ENCODE results near the gene CCNB1.
"Not testable (repeated sequence)": the region's sequence is repeated elsewhere in the genome, so short reads cannot be mapped to it uniquely, and the experiment has no call there.

The CCNB1 gene

GRCh38 chr5:69166686-69167492 lies at the start of gene CCNB1:
CCNB1 (plus strand) TSS chr5:69167150; CDS start chr5:69167263, 113 bp downstream.
- peak; percentile 97 for DNase-seq

GRCh38 chr5:69129413-69129812 lies 37.5 kb upstream of the CCNB1 start:
- no peak for DNase-seq

- DNase-seq: no peak
Observed at GRCh38 chr5:69130241-69130640, 36.7 kb upstream of the CCNB1 start.

GRCh38 chr5:69131304-69131703 lies 35.6 kb upstream of the CCNB1 start:
- DNase-seq: no peak

GRCh38 chr5:69134126-69134525 lies 32.8 kb upstream of the CCNB1 start:
- DNase-seq: no peak

GRCh38 chr5:69136293-69136692 lies 30.7 kb upstream of the CCNB1 start:
- no peak for DNase-seq

GRCh38 chr5:69137208-69137607 lies 29.7 kb upstream of the CCNB1 start:
- not testable (repeated sequence) for DNase-seq

- DNase-seq: no peak
Observed at GRCh38 chr5:69137807-69138206, 29.1 kb upstream of the CCNB1 start.

- no peak for DNase-seq
Observed at GRCh38 chr5:69138766-69139165, 28.2 kb upstream of the CCNB1 start.

GRCh38 chr5:69140239-69140638 lies 26.7 kb upstream of the CCNB1 start:
- not testable (repeated sequence) for DNase-seq

GRCh38 chr5:69140827-69141226 lies 26.1 kb upstream of the CCNB1 start:
- DNase-seq: no peak

- DNase-seq: not testable (repeated sequence)
Observed at GRCh38 chr5:69148576-69148975, 18.4 kb upstream of the CCNB1 start.

GRCh38 chr5:69148981-69149675 lies 17.8 kb upstream of the CCNB1 start:
- no peak for DNase-seq

GRCh38 chr5:69149676-69150010 lies 17.3 kb upstream of the CCNB1 start:
- no peak for DNase-seq

- DNase-seq: no peak
Observed at GRCh38 chr5:69152731-69153130, 14.2 kb upstream of the CCNB1 start.

- DNase-seq: no peak
Observed at GRCh38 chr5:69156456-69156855, 10.5 kb upstream of the CCNB1 start.

GRCh38 chr5:69158039-69158438 lies 8.9 kb upstream of the CCNB1 start:
- no peak for DNase-seq

- DNase-seq: no peak
Observed at GRCh38 chr5:69160651-69161050, 6.3 kb upstream of the CCNB1 start.

GRCh38 chr5:69167493-69167855 lies 524 bp downstream of the CCNB1 start:
- DNase-seq: no peak

GRCh38 chr5:69167929-69168328 lies 979 bp downstream of the CCNB1 start:
- DNase-seq: no peak

GRCh38 chr5:69170495-69170894 lies 3.5 kb downstream of the CCNB1 start:
- DNase-seq: no peak

GRCh38 chr5:69170969-69171368 lies 4.0 kb downstream of the CCNB1 start:
- no peak for DNase-seq

GRCh38 chr5:69181659-69182293 lies 14.8 kb downstream of the CCNB1 start:
- not testable (repeated sequence) for DNase-seq

GRCh38 chr5:69184621-69185020 lies 17.7 kb downstream of the CCNB1 start:
- no peak for DNase-seq
